H1 (cell line): ENCODE measurements around the gene P4HB.

ENCODE experiments used
- BCL11A ChIP-seq, 2 experiments: IDR thresholded peaks; one replicate each; pipeline ENCODE4 v1.6.1; 2011; ENCODE audit warnings: low read depth in 2 of 2, low read length in 2 of 2, mild to moderate bottlenecking in 2 of 2
- CEBPB ChIP-seq: IDR thresholded peaks from 2 replicates; pipeline ENCODE4 v1.6.1; 2012; ENCODE audit warnings: low read depth, low read length
- CTCF ChIP-seq, 3 experiments: IDR thresholded peaks; 1 replicate in 2 of 3; 2 replicates in 1 of 3; pipeline versions ENCODE4 v1.5.1 to v1.6.1; 2011; ENCODE audit warnings: low read length in 3 of 3, mild to moderate bottlenecking in 3 of 3, inconsistent platforms in 2 of 3, low read depth in 1 of 3, moderate library complexity in 1 of 3; ENCODE audit not compliant: insufficient read depth in 1 of 3; ENCODE audit errors: control extremely low read depth in 1 of 3
- EP300 ChIP-seq, 2 experiments: IDR thresholded peaks; 1 replicate in 1 of 2; 2 replicates in 1 of 2; pipeline ENCODE4 v1.6.1; 2011 to 2012; ENCODE audit warnings: low read depth in 2 of 2, low read length in 2 of 2, mild to moderate bottlenecking in 2 of 2, borderline replicate concordance in 1 of 2, inconsistent platforms in 1 of 2, moderate library complexity in 1 of 2
- EZH2 ChIP-seq: fragments of 200-600 bp; sonication (generic); IDR thresholded peaks from 2 replicates; pipeline ENCODE4 v1.7.1; 2012; ENCODE audit warnings: low read depth, mild to moderate bottlenecking, moderate library complexity, low read length, inconsistent platforms; ENCODE audit not compliant: severe bottlenecking
- GTF2F1 ChIP-seq: IDR thresholded peaks from 2 replicates; pipeline ENCODE4 v1.6.1; 2012; ENCODE audit warnings: low read depth, low read length, improper control_type of control experiment, borderline replicate concordance
- POLR2A ChIP-seq, 2 experiments: IDR thresholded peaks; 1 replicate in 1 of 2; 2 replicates in 1 of 2; pipeline ENCODE4 v1.6.1; 2011; ENCODE audit warnings: low read depth in 2 of 2, low read length in 2 of 2, mild to moderate bottlenecking in 2 of 2; ENCODE audit errors: control extremely low read depth in 1 of 2

- TF ChIP-seq CEBPB (no peak), EZH2 (no peak), EP300 (IDR thresholded peaks at IDR 0.05; ENCODE audit: borderline replicate concordance in 1 of 2, low read depth in 2 of 2, low read length in 2 of 2) (no peak), POLR2A (IDR thresholded peaks at IDR 0.05; ENCODE audit: control extremely low read depth in 1 of 2, low read depth in 2 of 2, low read length in 2 of 2) (no peak), CTCF (IDR thresholded peaks at IDR 0.05; ENCODE audit: control extremely low read depth in 1 of 3, insufficient read depth in 1 of 3, low read depth in 1 of 3, low read length in 3 of 3) (no peak), BCL11A (IDR thresholded peaks at IDR 0.05; ENCODE audit: low read depth in 2 of 2, low read length in 2 of 2) (no peak), GTF2F1 (no peak)
Observed at GRCh38 chr17:81822312-81822637, 38.1 kb downstream of the P4HB start.
